HG03159 (cell line): ENCODE measurements around the gene CCDC88C.

Experiments
- ATAC-seq: cut with Tn5 transposase; IDR thresholded peaks from one replicate; pipeline ENCODE4 v1.9.1; 2021; ENCODE audit warnings: mild to moderate bottlenecking, moderate library complexity; ENCODE audit not compliant: unreplicated experiment

Gene CCDC88C

GRCh38 chr14:91380610-91381371 is 36.8 kb downstream of the CCDC88C start:
- no peak for ATAC-seq

- no peak for ATAC-seq
Observed at GRCh38 chr14:91380123-91380522, 37.5 kb downstream of the CCDC88C start.

- ATAC-seq, result no peak
Observed at GRCh38 chr14:91379579-91379932, 38.1 kb downstream of the CCDC88C start.

- ATAC-seq, result no peak
Observed at GRCh38 chr14:91378930-91379578, 38.6 kb downstream of the CCDC88C start.

GRCh38 chr14:91377700-91378652 is 39.6 kb downstream of the CCDC88C start:
- ATAC-seq, result no peak

GRCh38 chr14:91376547-91377477 is 40.8 kb downstream of the CCDC88C start:
- ATAC-seq, result no peak

- ATAC-seq, result no peak
Observed at GRCh38 chr14:91375720-91376452, 41.7 kb downstream of the CCDC88C start.

- no peak for ATAC-seq
Observed at GRCh38 chr14:91374879-91375702, 42.5 kb downstream of the CCDC88C start.

GRCh38 chr14:91374287-91374878 is 43.2 kb downstream of the CCDC88C start:
- no peak for ATAC-seq

- peak; percentile 59 for ATAC-seq
Observed at GRCh38 chr14:91373591-91374254, 43.9 kb downstream of the CCDC88C start.

GRCh38 chr14:91372671-91373495 is 44.7 kb downstream of the CCDC88C start:
- ATAC-seq, result no peak

GRCh38 chr14:91371990-91372375 is 45.6 kb downstream of the CCDC88C start:
- no peak for ATAC-seq

- no peak for ATAC-seq
Observed at GRCh38 chr14:91371011-91371989, 46.3 kb downstream of the CCDC88C start.

- ATAC-seq, result no peak
Observed at GRCh38 chr14:91369628-91370445, 47.8 kb downstream of the CCDC88C start.

- ATAC-seq, result no peak
Observed at GRCh38 chr14:91368776-91369416, 48.7 kb downstream of the CCDC88C start.
